Ovary (tissue), 9 donors: Measurements from ENCODE around the gene MAN1A1. TPM values are rescaled to one million over a fixed set of nuclear protein-coding genes. Genes with fewer than 3 reads are reported as not detected.

Experiments
- DNase-seq, 5 donors: peaks; one replicate each; pipeline ENCODE4 v3.0.0-alpha.2; 2019 to 2020
- H3K27ac ChIP-seq, 2 donors: fragments of 200-600 bp; one replicate each; pipeline versions ENCODE4 v1.5.1 to v1.8.0; 2019 to 2022
- H3K27me3 ChIP-seq: fragments of 200-600 bp; one replicate; pipeline ENCODE4 v1.8.0; 2022
- H3K36me3 ChIP-seq: fragments of 200-600 bp; sonication (generic); one replicate; pipeline ENCODE4 v1.5.1; 2019
- H3K4me1 ChIP-seq: one replicate; pipeline ENCODE4 v1.8.1; 2013; ENCODE audit warnings: mild to moderate bottlenecking, moderate library complexity; ENCODE audit not compliant: insufficient read depth
- H3K4me3 ChIP-seq: fragments of 200-600 bp; sonication (generic); one replicate; pipeline ENCODE4 v1.5.1; 2017
- H3K9me3 ChIP-seq, 2 donors: fragments of 200-600 bp in 1 of 2; sonication (generic) in 1 of 2; one replicate each; pipeline versions ENCODE4 v1.5.1 to v1.8.1; 2013 to 2019; ENCODE audit warnings: mild to moderate bottlenecking in 1 of 2, moderate library complexity in 1 of 2
- CTCF ChIP-seq, 3 donors: fragments of 450-650 bp in 2 of 3; fragments of 200-600 bp in 1 of 3; IDR thresholded peaks; one replicate each; pipeline versions ENCODE4 v1.5.1 to v1.8.0; 2016 to 2022; ENCODE audit warnings: antibody characterized with exemption in 3 of 3, mild to moderate bottlenecking in 1 of 3
- EP300 ChIP-seq: sonication (generic); formaldehyde crosslinking; IDR thresholded peaks from one replicate; pipeline ENCODE4 v1.6.1; 2017; ENCODE audit warnings: antibody characterized with exemption
- POLR2A ChIP-seq: fragments of 450-650 bp; IDR thresholded peaks from one replicate; pipeline ENCODE4 v1.6.1; 2017; ENCODE audit warnings: antibody characterized with exemption, mild to moderate bottlenecking, moderate library complexity
- WGBS, 3 donors: extraction: QIAGEN DNeasy Blood & Tissue Kit in 1 of 3; methylation state at CpG; one replicate each; pipeline versions ENCODE4 v1.1.5 to v1.1.7; 2013 to 2017; 5-methylcytosine and 5-hydroxymethylcytosine counted together
- intact Hi-C, 4 donors: fragments of 100-400 bp; cut with DNase I; formaldehyde crosslinking; loops; one replicate each; pipeline versions ENCODE4 v1.11.0 to v1.15.1; 2022 to 2023
- polyA plus RNA-seq, 2 donors: library from polyadenylated mRNA; stranded (reverse); fragments of 200-250 nt in 1 of 2; fragments of 350-450 nt in 1 of 2; fragmentation: Illumina TruSeq in 1 of 2; extraction: RNeasy Lipid Tissue Mini Kit (QIAGEN cat#74804) in 1 of 2; gene quantifications; one replicate each; pipeline ENCODE4 v1.2.3, GENCODE V29; 2013 to 2014
- total RNA-seq, 7 donors: library from RNA; depleted of rRNA in 2 of 7; stranded (reverse); fragments of >200 nt in 2 of 7; fragmentation: NEBNext Ultra II Directional in 3 of 7; extraction: Animal tissue kit (Norgen Biotek cat#: 25700) in 3 of 7; gene quantifications; one replicate each; pipeline versions ENCODE4 v1.1.0 to v1.2.4, GENCODE V29; 2016 to 2023
- donor health status: DM: no; HTN: no; CAD: no; lungs with moderate emphysema.
- donor health status: DM: no; HTN: no; CAD: no.
- donor health status: Bipolar disorder and iron deficiency.
- donor health status: DM: yes; HTN: yes; CAD: no.
- donor health status: DM: no; HTN: no; CAD: no.
- donor health status: DM: yes; HTN: yes; CAD: no.

MAN1A1 gene
- total and polyA plus RNA-seq, 9 donors, result 22.1 to 49.6 (median 31.8) TPM

- TF ChIP-seq POLR2A (no peak), EP300 (no peak), CTCF (IDR thresholded peaks at IDR 0.05) (no peak)
- no peaks in the 10 kb centered on the region for H3K27me3 ChIP-seq
- no peak overlapping the region for H3K4me3 ChIP-seq
- H3K4me1 ChIP-seq, result peaks cover 2% of the 10 kb centered on the region
- peaks cover 0 to 3% of the 10 kb centered on the region in 2 donors for H3K9me3 ChIP-seq
- intact Hi-C loops, result no loop called here
- WGBS, 3 donors, result 88 to 94% (median 93%) methylated on average over 2 of the region's 2 CpGs
- no peaks in the 10 kb centered on the region for H3K36me3 ChIP-seq
- H3K27ac ChIP-seq, result no peak overlapping the region
- no peak for DNase-seq
These were observed 75.4 kb downstream of the MAN1A1 start for GRCh38 chr6:119274197-119274595.

GRCh38 chr6:119273272-119274196 lies 76.0 kb downstream of the MAN1A1 start:
- TF ChIP-seq EP300 (no peak), POLR2A (no peak), CTCF (IDR thresholded peaks at IDR 0.05) (no peak)
- no peaks in the 10 kb centered on the region for H3K27me3 ChIP-seq
- no peak overlapping the region for H3K4me3 ChIP-seq
- no peaks in the 10 kb centered on the region for H3K36me3 ChIP-seq
- no peak for DNase-seq
- 93 to 98% (median 94%) methylated on average over 1 of the region's 1 CpG for WGBS, 3 donors
- peaks cover 0 to 3% of the 10 kb centered on the region in 2 donors for H3K9me3 ChIP-seq
- intact Hi-C loops, result no loop called here
- no peak overlapping the region for H3K27ac ChIP-seq
- H3K4me1 ChIP-seq, result peaks cover 2% of the 10 kb centered on the region

- Histone ChIP-seq H3K36me3 (no peaks in the 10 kb centered on the region), H3K9me3 (peaks cover 0 to 3% of the 10 kb centered on the region in 2 donors), H3K27me3 (no peaks in the 10 kb centered on the region), H3K27ac (no peak overlapping the region), H3K4me3 (no peak overlapping the region), H3K4me1 (peaks cover 2% of the 10 kb centered on the region)
- 98 to 99% (median 99%) methylated on average over 3 of the region's 3 CpGs for WGBS, 3 donors
- no peak for DNase-seq
- no peak for TF ChIP-seq CTCF (IDR thresholded peaks at IDR 0.05)
- no peak for TF ChIP-seq EP300
- no peak for TF ChIP-seq POLR2A
- intact Hi-C loops, result no loop called here
These were observed 79.0 kb downstream of the MAN1A1 start for GRCh38 chr6:119270545-119270944.

GRCh38 chr6:119269266-119270103 lies 80.1 kb downstream of the MAN1A1 start:
- no peak for DNase-seq
- H3K9me3 ChIP-seq, result peaks cover 0 to 3% of the 10 kb centered on the region in 2 donors
- 87 to 91% (median 90%) methylated on average over 8 of the region's 8 CpGs for WGBS, 3 donors
- peaks cover 2% of the 10 kb centered on the region for H3K4me1 ChIP-seq
- intact Hi-C loops, result no loop called here
- H3K4me3 ChIP-seq, result no peak overlapping the region
- TF ChIP-seq POLR2A, result no peak
- no peak for TF ChIP-seq CTCF (IDR thresholded peaks at IDR 0.05)
- TF ChIP-seq EP300, result no peak
- no peaks in the 10 kb centered on the region for H3K27me3 ChIP-seq
- no peaks in the 10 kb centered on the region for H3K36me3 ChIP-seq
- H3K27ac ChIP-seq, result no peak overlapping the region
